Lower lobe of right lung (tissue), 2 donors: Measurements from ENCODE around the gene UBE2S. TPM values are rescaled to one million over a fixed set of nuclear protein-coding genes. Genes with fewer than 3 reads are reported as not detected.

ENCODE experiments used
- ATAC-seq, 2 donors: fragments of 200-7000 bp; cut with Tn5 transposase; one replicate each; pipeline ENCODE4 v1.9.1; 2020 to 2022; ENCODE audit warnings: mild to moderate bottlenecking in 2 of 2, moderate library complexity in 2 of 2
- DNase-seq: peaks from one replicate; pipeline ENCODE4 v3.0.0-alpha.2; 2020
- H3K27ac ChIP-seq: fragments of 200-600 bp; one replicate; pipeline ENCODE4 v1.8.0; 2022
- H3K27me3 ChIP-seq: fragments of 200-600 bp; one replicate; pipeline ENCODE4 v1.8.0; 2022; ENCODE audit warnings: low read depth
- H3K36me3 ChIP-seq: fragments of 200-600 bp; one replicate; pipeline ENCODE4 v1.8.0; 2022; ENCODE audit warnings: mild to moderate bottlenecking
- H3K4me1 ChIP-seq: fragments of 200-600 bp; one replicate; pipeline ENCODE4 v1.8.0; 2022
- H3K4me3 ChIP-seq: fragments of 200-600 bp; one replicate; pipeline ENCODE4 v1.8.0; 2022; ENCODE audit warnings: mild to moderate bottlenecking
- H3K9me3 ChIP-seq: fragments of 200-600 bp; one replicate; pipeline ENCODE4 v1.8.0; 2022
- intact Hi-C: fragments of 100-400 bp; cut with DNase I; formaldehyde crosslinking; loops from one replicate; pipeline ENCODE4 v1.11.0; 2022
- total RNA-seq: library from RNA; stranded (reverse); fragmentation: NEBNext Ultra II Directional; extraction: Animal tissue kit (Norgen Biotek cat#: 25700); gene quantifications from one replicate; pipeline ENCODE4 v1.2.1, GENCODE V29; 2021
- TF ChIP-seq, protein P1 (sequence below): fragments of 200-600 bp; IDR thresholded peaks from one replicate; pipeline ENCODE4 v1.8.0; 2022; ENCODE audit warnings: antibody characterized with exemption, mild to moderate bottlenecking
- donor health status: DM: no; HTN: yes; CAD: no; lungs with severe emphysema.

The UBE2S gene
- total RNA-seq, 1 donor from 2014 or later, result 18.6 TPM

GRCh38 chr19:55437410-55437809, 29.8 kb upstream of the UBE2S start:
- no peak overlapping the region for H3K4me3 ChIP-seq
- H3K9me3 ChIP-seq, result no peaks in the 10 kb centered on the region
- intact Hi-C loops, result no loop called here
- TF ChIP-seq, protein P1, sequence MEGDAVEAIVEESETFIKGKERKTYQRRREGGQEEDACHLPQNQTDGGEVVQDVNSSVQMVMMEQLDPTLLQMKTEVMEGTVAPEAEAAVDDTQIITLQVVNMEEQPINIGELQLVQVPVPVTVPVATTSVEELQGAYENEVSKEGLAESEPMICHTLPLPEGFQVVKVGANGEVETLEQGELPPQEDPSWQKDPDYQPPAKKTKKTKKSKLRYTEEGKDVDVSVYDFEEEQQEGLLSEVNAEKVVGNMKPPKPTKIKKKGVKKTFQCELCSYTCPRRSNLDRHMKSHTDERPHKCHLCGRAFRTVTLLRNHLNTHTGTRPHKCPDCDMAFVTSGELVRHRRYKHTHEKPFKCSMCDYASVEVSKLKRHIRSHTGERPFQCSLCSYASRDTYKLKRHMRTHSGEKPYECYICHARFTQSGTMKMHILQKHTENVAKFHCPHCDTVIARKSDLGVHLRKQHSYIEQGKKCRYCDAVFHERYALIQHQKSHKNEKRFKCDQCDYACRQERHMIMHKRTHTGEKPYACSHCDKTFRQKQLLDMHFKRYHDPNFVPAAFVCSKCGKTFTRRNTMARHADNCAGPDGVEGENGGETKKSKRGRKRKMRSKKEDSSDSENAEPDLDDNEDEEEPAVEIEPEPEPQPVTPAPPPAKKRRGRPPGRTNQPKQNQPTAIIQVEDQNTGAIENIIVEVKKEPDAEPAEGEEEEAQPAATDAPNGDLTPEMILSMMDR, result no peak
- no peak overlapping the region for H3K27ac ChIP-seq
- peaks cover 10% of the 10 kb centered on the region for H3K4me1 ChIP-seq
- peaks cover 69% of the 10 kb centered on the region for H3K27me3 ChIP-seq
- H3K36me3 ChIP-seq, result no peaks in the 10 kb centered on the region
- peak; percentile 74 to 83 for ATAC-seq
- peak; percentile 71 for DNase-seq

- ATAC-seq, result no peak
- Histone ChIP-seq H3K27ac (no peak overlapping the region), H3K4me1 (peaks cover 8% of the 10 kb centered on the region), H3K36me3 (no peaks in the 10 kb centered on the region), H3K27me3 (peaks cover 69% of the 10 kb centered on the region), H3K9me3 (no peaks in the 10 kb centered on the region), H3K4me3 (no peak overlapping the region)
- intact Hi-C loops, result no loop called here
- DNase-seq, result no peak
- TF ChIP-seq, protein P1, result no peak
Observed at GRCh38 chr19:55436847-55437246, 29.3 kb upstream of the UBE2S start.

DNA sequence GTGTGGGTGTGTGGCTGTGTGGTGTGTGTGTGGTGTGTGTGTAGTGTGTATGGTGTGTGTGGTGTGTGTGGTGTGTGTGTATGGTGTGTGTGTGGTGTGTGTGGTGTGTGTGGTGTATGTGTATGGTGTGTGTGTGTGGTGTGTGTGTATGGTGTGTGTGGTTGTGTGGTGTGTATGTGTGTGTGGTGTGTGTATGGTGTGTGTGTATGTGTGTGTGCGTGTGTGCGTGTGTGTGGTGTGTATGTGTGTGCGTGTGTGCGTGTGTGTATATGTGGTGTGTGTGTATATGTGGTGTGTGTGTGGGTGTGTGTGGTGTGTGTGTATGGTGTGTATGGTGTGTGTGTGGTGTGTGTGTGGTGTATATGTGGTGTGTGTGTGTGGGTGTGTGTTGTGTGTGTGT, 27.4 kb upstream of the UBE2S start:
- Histone ChIP-seq H3K9me3 (no peaks in the 10 kb centered on the region), H3K27me3 (peaks cover 62% of the 10 kb centered on the region), H3K27ac (no peak overlapping the region), H3K4me3 (no peak overlapping the region), H3K4me1 (no peaks in the 10 kb centered on the region), H3K36me3 (no peaks in the 10 kb centered on the region)
- no peak for DNase-seq
- TF ChIP-seq, protein P1, result no peak
- intact Hi-C loops, result no loop called here
- ATAC-seq, result no peak

GRCh38 chr19:55434356-55434919, 26.9 kb upstream of the UBE2S start:
- no peak for DNase-seq
- no peak for ATAC-seq

GRCh38 chr19:55433292-55433691, 25.7 kb upstream of the UBE2S start:
- TF ChIP-seq, protein P1, result no peak
- H3K27ac ChIP-seq, result no peak overlapping the region
- ATAC-seq, result no peak
- H3K27me3 ChIP-seq, result peaks cover 53% of the 10 kb centered on the region
- intact Hi-C loops, result no loop called here
- no peak for DNase-seq
- H3K9me3 ChIP-seq, result no peaks in the 10 kb centered on the region
- no peak overlapping the region for H3K4me3 ChIP-seq
- H3K36me3 ChIP-seq, result no peaks in the 10 kb centered on the region
- no peaks in the 10 kb centered on the region for H3K4me1 ChIP-seq

More at GRCh38 chr19:55434356-55434919, 26.9 kb upstream of the UBE2S start:
- intact Hi-C loops, result no loop called here
- no peak overlapping the region for H3K27ac ChIP-seq
- TF ChIP-seq, protein P1, result no peak
- H3K9me3 ChIP-seq, result no peaks in the 10 kb centered on the region
- no peak overlapping the region for H3K4me3 ChIP-seq
- H3K27me3 ChIP-seq, result peaks cover 60% of the 10 kb centered on the region
- no peaks in the 10 kb centered on the region for H3K36me3 ChIP-seq
- no peaks in the 10 kb centered on the region for H3K4me1 ChIP-seq
